ENCODE measurements around the gene ATG5.

GRCh38 chr6:106300020-106300780 lies 25.4 kb downstream of the ATG5 start:
- TF ChIP-seq POLR2A (IDR thresholded peaks at IDR 0.05; ENCODE audit: low read length) (no peak), GATA1 (IDR thresholded peaks at IDR 0.05; ENCODE audit: low read depth, low read length) (no peak)
